DOHH2 (cell line): ENCODE measurements around the gene TTBK1.

Experiments used
- H3F3A ChIP-seq: fragments of 200-600 bp; sonication (generic), shearing (Covaris generic); 2 replicates; pipeline ENCODE4 v1.6.0; 2016; ENCODE audit warnings: antibody characterized with exemption, mild to moderate bottlenecking; ENCODE audit not compliant: control insufficient read depth, insufficient read depth
- H3K27ac ChIP-seq: fragments of 200-600 bp; sonication (generic); 2 replicates; pipeline ENCODE4 v1.5.1; 2014; ENCODE audit warnings: low read depth, mild to moderate bottlenecking, low read length, moderate library complexity
- H3K27me3 ChIP-seq: fragments of 200-600 bp; sonication (generic); 2 replicates; pipeline ENCODE4 v1.6.1; 2014; ENCODE audit warnings: mild to moderate bottlenecking, low read length, mixed read lengths; ENCODE audit not compliant: control insufficient read depth
- H3K36me3 ChIP-seq: fragments of 200-600 bp; sonication (generic); 2 replicates; pipeline ENCODE4 v1.6.1; 2014; ENCODE audit warnings: mild to moderate bottlenecking, low read length, moderate library complexity, mixed read lengths; ENCODE audit not compliant: control insufficient read depth
- H3K4me1 ChIP-seq: fragments of 200-600 bp; sonication (generic); 2 replicates; pipeline ENCODE4 v1.6.1; 2014; ENCODE audit warnings: mild to moderate bottlenecking, low read length, mixed read lengths; ENCODE audit not compliant: control insufficient read depth
- H3K4me2 ChIP-seq: fragments of 200-600 bp; sonication (generic); 2 replicates; pipeline ENCODE4 v1.6.0; 2014; ENCODE audit warnings: mild to moderate bottlenecking, low read length, moderate library complexity
- H3K4me3 ChIP-seq: fragments of 200-600 bp; sonication (generic); 2 replicates; pipeline ENCODE4 v1.5.1; 2014; ENCODE audit warnings: mild to moderate bottlenecking, low read length, mixed read lengths
- H3K79me2 ChIP-seq: fragments of 200-600 bp; sonication (generic); 2 replicates; pipeline ENCODE4 v1.6.1; 2014; ENCODE audit warnings: mild to moderate bottlenecking, low read length, mixed read lengths; ENCODE audit not compliant: control insufficient read depth
- H3K9me2 ChIP-seq: fragments of 200-600 bp; sonication (generic); replicated peaks from 2 replicates; pipeline ENCODE4 v1.6.1; 2014; ENCODE audit warnings: mild to moderate bottlenecking, low read length, mixed read lengths; ENCODE audit not compliant: control insufficient read depth
- H3K9me3 ChIP-seq: fragments of 200-600 bp; sonication (generic); 2 replicates; pipeline ENCODE4 v1.6.1; 2014; ENCODE audit warnings: antibody characterized with exemption, low read length, mixed read lengths; ENCODE audit not compliant: control insufficient read depth, insufficient read depth
- H4K20me1 ChIP-seq: fragments of 200-600 bp; sonication (generic); 2 replicates; pipeline ENCODE4 v1.6.0; 2014; ENCODE audit warnings: low read depth, mild to moderate bottlenecking, antibody characterized with exemption, low read length, moderate library complexity; ENCODE audit not compliant: control insufficient read depth, insufficient read depth
- CTCF ChIP-seq: fragments of 200-600 bp; sonication (generic); IDR thresholded peaks from one replicate; pipeline ENCODE4 v1.5.1; 2014; ENCODE audit warnings: antibody characterized with exemption, mild to moderate bottlenecking, low read depth, low read length; ENCODE audit not compliant: poor library complexity, severe bottlenecking
- EZH2phosphoT487 ChIP-seq: fragments of 200-600 bp; sonication (generic); IDR thresholded peaks from 2 replicates; pipeline ENCODE4 v1.6.1; 2017; ENCODE audit warnings: borderline replicate concordance, mild to moderate bottlenecking, antibody characterized with exemption, low read length, moderate library complexity, mixed read lengths

Gene TTBK1

DNA sequence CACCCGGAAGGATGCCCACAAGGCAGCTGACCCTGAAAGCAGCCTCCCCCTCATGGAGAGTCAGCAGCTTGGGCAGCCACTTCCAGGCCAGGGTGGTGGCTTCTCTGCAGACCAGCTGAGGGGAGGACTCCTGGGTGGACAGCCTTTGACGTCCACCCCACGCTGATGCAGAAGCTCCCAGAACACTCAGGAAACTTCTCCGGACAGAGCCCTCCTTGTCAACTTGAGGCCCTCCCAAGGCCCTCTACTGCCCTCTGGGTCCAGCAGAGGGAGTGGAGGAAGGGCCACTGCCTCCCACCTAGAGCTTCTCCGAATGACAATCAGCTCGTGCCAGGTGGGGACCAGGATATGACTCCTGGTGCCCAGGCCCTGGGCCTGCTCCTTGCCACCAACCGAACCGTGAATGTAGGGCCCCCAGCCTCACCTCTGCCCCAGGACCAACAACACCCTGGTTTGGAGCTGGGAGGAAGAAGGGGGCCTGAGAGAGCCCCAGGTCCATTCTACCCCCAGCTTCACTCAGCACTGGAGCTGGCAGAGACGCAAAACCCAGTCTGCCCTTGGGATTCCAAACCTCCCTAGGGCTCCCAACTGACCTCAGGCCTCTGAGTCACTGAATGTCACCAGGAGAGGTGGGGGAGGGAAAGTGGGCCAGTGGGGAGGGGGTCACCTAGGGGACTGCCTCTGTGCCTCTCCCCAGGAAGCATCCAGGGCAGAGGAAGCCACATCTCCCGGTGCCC lies 43.9 kb downstream of the TTBK1 start:
- no peaks in the 10 kb centered on the region for H3K27me3 ChIP-seq
- no peaks in the 10 kb centered on the region for H3K79me2 ChIP-seq
- H3K9me2 ChIP-seq, result no peaks in the 10 kb centered on the region
- no peak overlapping the region for H3K4me3 ChIP-seq
- H3F3A ChIP-seq, result no peaks in the 10 kb centered on the region
- H3K4me1 ChIP-seq, result peaks cover 17% of the 10 kb centered on the region
- no peak for TF ChIP-seq EZH2phosphoT487
- no peak overlapping the region for H3K4me2 ChIP-seq
- H3K27ac ChIP-seq, result no peak overlapping the region
- no peaks in the 10 kb centered on the region for H3K36me3 ChIP-seq
- H3K9me3 ChIP-seq, result no peaks in the 10 kb centered on the region
- H4K20me1 ChIP-seq, result no peaks in the 10 kb centered on the region

GRCh38 chr6:43287717-43288679 lies 44.7 kb downstream of the TTBK1 start:
- TF ChIP-seq EZH2phosphoT487 (no peak), CTCF (no peak)
- H3K36me3 ChIP-seq, result no peaks in the 10 kb centered on the region
- no peaks in the 10 kb centered on the region for H3K9me3 ChIP-seq
- H4K20me1 ChIP-seq, result no peaks in the 10 kb centered on the region
- H3K79me2 ChIP-seq, result no peaks in the 10 kb centered on the region
- no peak overlapping the region for H3K27ac ChIP-seq
- H3K27me3 ChIP-seq, result no peaks in the 10 kb centered on the region
- H3K4me3 ChIP-seq, result no peak overlapping the region
- H3K9me2 ChIP-seq, result no peaks in the 10 kb centered on the region
- H3F3A ChIP-seq, result no peaks in the 10 kb centered on the region
- H3K4me1 ChIP-seq, result peaks cover 9% of the 10 kb centered on the region
- H3K4me2 ChIP-seq, result no peak overlapping the region

- peaks cover 3% of the 10 kb centered on the region; the same call in 1 of the 2 replicates for H3K4me1 ChIP-seq
- no peaks in the 10 kb centered on the region for H3K27me3 ChIP-seq
- H3K4me3 ChIP-seq, result no peak overlapping the region
- H3K79me2 ChIP-seq, result no peaks in the 10 kb centered on the region
- no peaks in the 10 kb centered on the region for H4K20me1 ChIP-seq
- no peak for TF ChIP-seq EZH2phosphoT487
- TF ChIP-seq CTCF, result no peak
- H3K4me2 ChIP-seq, result no peak overlapping the region
- no peaks in the 10 kb centered on the region for H3K36me3 ChIP-seq
- H3K9me3 ChIP-seq, result no peaks in the 10 kb centered on the region
- no peaks in the 10 kb centered on the region for H3F3A ChIP-seq
- no peaks in the 10 kb centered on the region for H3K9me2 ChIP-seq
- H3K27ac ChIP-seq, result no peak overlapping the region
Observed at GRCh38 chr6:43290339-43290904, 47.1 kb downstream of the TTBK1 start.
